Activated naive CD4-positive, alpha-beta T cell treated with anti-CD3 and anti-CD28 coated beads, Interleukin-2, amount 10 ng/mL, durations not matched to agents 7 days and 5 days (primary cell): ENCODE data around the gene ACKR1.

Experiments used
- CTCF ChIA-PET: fragments of 350-600 bp; sonication (Branson Sonifier 250); formaldehyde crosslinking; loops from one replicate; lab custom pipeline; 2021; ENCODE audit warnings: antibody characterized with exemption; lab: Charles Lee
- DNase-seq: peaks from one replicate; pipeline ENCODE4 v3.0.0-alpha.2; 2020
- H3K27ac Mint-ChIP-seq: one replicate; pipeline ENCODE4 v1.8.0; 2021; ENCODE audit warnings: mild to moderate bottlenecking, moderate library complexity, mixed read lengths
- H3K27me3 Mint-ChIP-seq: one replicate; pipeline ENCODE4 v1.8.0; 2021; ENCODE audit warnings: mild to moderate bottlenecking, mixed read lengths
- H3K36me3 Mint-ChIP-seq: one replicate; pipeline ENCODE4 v1.8.0; 2021; ENCODE audit warnings: mixed read lengths
- H3K4me1 Mint-ChIP-seq: one replicate; pipeline ENCODE4 v1.8.0; 2021; ENCODE audit warnings: mixed read lengths
- H3K4me3 Mint-ChIP-seq: one replicate; pipeline ENCODE4 v1.8.0; 2021; ENCODE audit warnings: mild to moderate bottlenecking, moderate library complexity, mixed read lengths
- H3K9me3 Mint-ChIP-seq: one replicate; pipeline ENCODE4 v1.8.0; 2021; ENCODE audit warnings: mixed read lengths

Gene ACKR1

GRCh38 chr1:159177272-159177907 lies 27.3 kb upstream of the ACKR1 start:
- Mint-ChIP-seq H3K4me1 (no peaks in the 10 kb centered on the region), H3K36me3 (no peaks in the 10 kb centered on the region), H3K9me3 (no peaks in the 10 kb centered on the region), H3K27me3 (peaks cover 43% of the 10 kb centered on the region), H3K4me3 (no peak overlapping the region), H3K27ac (no peak overlapping the region)
- CTCF ChIA-PET, result interaction anchor here (1.0 kb wide), 1 partner anchor 17 kb away, joined by 3 read pairs; no protein-coding TSS in a partner anchor
- DNase-seq, result peak; percentile 67

GRCh38 chr1:159179906-159180305 lies 24.8 kb upstream of the ACKR1 start:
- H3K27me3 Mint-ChIP-seq, result peaks cover 29% of the 10 kb centered on the region

GRCh38 chr1:159180516-159180915 lies 24.2 kb upstream of the ACKR1 start:
- peaks cover 28% of the 10 kb centered on the region for H3K27me3 Mint-ChIP-seq
- CTCF ChIA-PET, result no interaction called here
- no peaks in the 10 kb centered on the region for H3K9me3 Mint-ChIP-seq
- H3K4me3 Mint-ChIP-seq, result no peak overlapping the region
- no peaks in the 10 kb centered on the region for H3K36me3 Mint-ChIP-seq
- no peaks in the 10 kb centered on the region for H3K4me1 Mint-ChIP-seq
- no peak overlapping the region for H3K27ac Mint-ChIP-seq
- DNase-seq, result no peak

More at GRCh38 chr1:159179906-159180305, 24.8 kb upstream of the ACKR1 start:
- Mint-ChIP-seq H3K9me3 (no peaks in the 10 kb centered on the region), H3K4me1 (no peaks in the 10 kb centered on the region), H3K4me3 (no peak overlapping the region), H3K36me3 (no peaks in the 10 kb centered on the region), H3K27ac (no peak overlapping the region)
- CTCF ChIA-PET, result no interaction called here
- DNase-seq, result no peak

- no peak for DNase-seq
- no peaks in the 10 kb centered on the region for H3K9me3 Mint-ChIP-seq
- CTCF ChIA-PET, result interaction anchor here (1.0 kb wide), 1 partner anchor 48 kb away, joined by 4 read pairs; no protein-coding TSS in a partner anchor
- no peak overlapping the region for H3K4me3 Mint-ChIP-seq
- no peaks in the 10 kb centered on the region for H3K4me1 Mint-ChIP-seq
- H3K27ac Mint-ChIP-seq, result no peak overlapping the region
- peaks cover 33% of the 10 kb centered on the region for H3K27me3 Mint-ChIP-seq
- H3K36me3 Mint-ChIP-seq, result no peaks in the 10 kb centered on the region
These were observed 23.2 kb upstream of the ACKR1 start for GRCh38 chr1:159181328-159182024.

GRCh38 chr1:159184201-159184600 lies 20.5 kb upstream of the ACKR1 start:
- CTCF ChIA-PET, result no interaction called here
- Mint-ChIP-seq H3K9me3 (no peaks in the 10 kb centered on the region), H3K4me1 (no peaks in the 10 kb centered on the region), H3K27ac (no peak overlapping the region), H3K27me3 (peaks cover 55% of the 10 kb centered on the region), H3K36me3 (no peaks in the 10 kb centered on the region), H3K4me3 (no peak overlapping the region)
- no peak for DNase-seq

GRCh38 chr1:159185121-159185520 lies 19.6 kb upstream of the ACKR1 start:
- Mint-ChIP-seq H3K9me3 (no peaks in the 10 kb centered on the region), H3K27me3 (peaks cover 61% of the 10 kb centered on the region), H3K4me1 (no peaks in the 10 kb centered on the region), H3K4me3 (no peak overlapping the region), H3K36me3 (no peaks in the 10 kb centered on the region), H3K27ac (no peak overlapping the region)
- CTCF ChIA-PET, result no interaction called here
- DNase-seq, result no peak

- Mint-ChIP-seq H3K4me3 (no peak overlapping the region), H3K4me1 (no peaks in the 10 kb centered on the region), H3K27me3 (peaks cover 58% of the 10 kb centered on the region), H3K9me3 (no peaks in the 10 kb centered on the region), H3K27ac (no peak overlapping the region), H3K36me3 (no peaks in the 10 kb centered on the region)
- no peak for DNase-seq
- CTCF ChIA-PET, result no interaction called here
These were observed 17.6 kb upstream of the ACKR1 start for GRCh38 chr1:159187033-159187432.

GRCh38 chr1:159187647-159188374 lies 16.9 kb upstream of the ACKR1 start:
- H3K27ac Mint-ChIP-seq, result no peak overlapping the region
- no peak overlapping the region for H3K4me3 Mint-ChIP-seq
- no peaks in the 10 kb centered on the region for H3K4me1 Mint-ChIP-seq
- no peak for DNase-seq
- H3K9me3 Mint-ChIP-seq, result no peaks in the 10 kb centered on the region
- CTCF ChIA-PET, result no interaction called here
- H3K27me3 Mint-ChIP-seq, result peaks cover 55% of the 10 kb centered on the region
- no peaks in the 10 kb centered on the region for H3K36me3 Mint-ChIP-seq

- CTCF ChIA-PET, result no interaction called here
- H3K27ac Mint-ChIP-seq, result no peak overlapping the region
These were observed 16.3 kb upstream of the ACKR1 start for GRCh38 chr1:159188375-159188788.

GRCh38 chr1:159190441-159190840 lies 14.2 kb upstream of the ACKR1 start:
- DNase-seq, result no peak
- Mint-ChIP-seq H3K4me1 (no peaks in the 10 kb centered on the region), H3K4me3 (no peak overlapping the region), H3K36me3 (no peaks in the 10 kb centered on the region), H3K27me3 (peaks cover 49% of the 10 kb centered on the region), H3K9me3 (no peaks in the 10 kb centered on the region), H3K27ac (no peak overlapping the region)
- CTCF ChIA-PET, result no interaction called here

More at GRCh38 chr1:159188375-159188788, 16.3 kb upstream of the ACKR1 start:
- Mint-ChIP-seq H3K4me3 (no peak overlapping the region), H3K9me3 (no peaks in the 10 kb centered on the region), H3K27me3 (peaks cover 51% of the 10 kb centered on the region), H3K4me1 (no peaks in the 10 kb centered on the region), H3K36me3 (no peaks in the 10 kb centered on the region)
- no peak for DNase-seq

- H3K4me1 Mint-ChIP-seq, result peaks cover 2% of the 10 kb centered on the region
- H3K27me3 Mint-ChIP-seq, result peaks cover 45% of the 10 kb centered on the region
These were observed 8.1 kb upstream of the ACKR1 start for GRCh38 chr1:159196543-159196942.

GRCh38 chr1:159197561-159198557 lies 6.8 kb upstream of the ACKR1 start:
- H3K27me3 Mint-ChIP-seq, result peaks cover 53% of the 10 kb centered on the region
- H3K27ac Mint-ChIP-seq, result no peak overlapping the region
- DNase-seq, result peak; percentile 62
- CTCF ChIA-PET, result interaction anchor here (0.6 to 3.8 kb wide), 9 partner anchors 8 to 67 kb away, joined by 3 to 24 read pairs (median 7); no protein-coding TSS in a partner anchor
- H3K36me3 Mint-ChIP-seq, result no peaks in the 10 kb centered on the region
- H3K4me3 Mint-ChIP-seq, result no peak overlapping the region
- no peaks in the 10 kb centered on the region for H3K9me3 Mint-ChIP-seq
- peaks cover 2% of the 10 kb centered on the region for H3K4me1 Mint-ChIP-seq

More at GRCh38 chr1:159196543-159196942, 8.1 kb upstream of the ACKR1 start:
- CTCF ChIA-PET, result interaction anchor here (1.3 to 3.8 kb wide), 6 partner anchors 10 to 63 kb away, joined by 3 to 24 read pairs (median 8); no protein-coding TSS in a partner anchor
- no peaks in the 10 kb centered on the region for H3K9me3 Mint-ChIP-seq
- H3K36me3 Mint-ChIP-seq, result no peaks in the 10 kb centered on the region
- no peak overlapping the region for H3K4me3 Mint-ChIP-seq
- H3K27ac Mint-ChIP-seq, result no peak overlapping the region
- no peak for DNase-seq

GRCh38 chr1:159199901-159200300 lies 4.8 kb upstream of the ACKR1 start:
- Mint-ChIP-seq H3K36me3 (no peaks in the 10 kb centered on the region), H3K27ac (no peak overlapping the region), H3K4me1 (peaks cover 2% of the 10 kb centered on the region), H3K9me3 (no peaks in the 10 kb centered on the region), H3K4me3 (no peak overlapping the region), H3K27me3 (peaks cover 64% of the 10 kb centered on the region)
- CTCF ChIA-PET, result no interaction called here
- DNase-seq, result no peak
